ENCODE data around the gene SLC24A4.

Gene SLC24A4

GRCh38 chr14:92503756-92504491, 181.0 kb downstream of the SLC24A4 start:
- Histone ChIP-seq H3K9me3 (ENCODE audit: control insufficient read depth, insufficient read depth, low read length) (no peaks in the 10 kb centered on the region), H3K27me3 (ENCODE audit: control insufficient read depth, low read length) (peaks cover 4% of the 10 kb centered on the region), H4K20me1 (ENCODE audit: control insufficient read depth, insufficient read depth, low read depth, low read length) (no peaks in the 10 kb centered on the region), H3F3A (ENCODE audit: control insufficient read depth, insufficient read depth) (peaks cover 6% of the 10 kb centered on the region; the same call in 1 of the 2 replicates), H3K79me2 (ENCODE audit: control insufficient read depth, low read length) (no peaks in the 10 kb centered on the region), H3K4me2 (ENCODE audit: low read length) (no peak overlapping the region), H3K36me3 (ENCODE audit: control insufficient read depth, low read length) (no peaks in the 10 kb centered on the region), H3K4me1 (ENCODE audit: control insufficient read depth, low read length) (peaks cover 19% of the 10 kb centered on the region), H3K9me2 (replicated peaks; ENCODE audit: control insufficient read depth, low read length) (no peaks in the 10 kb centered on the region), H3K4me3 (ENCODE audit: low read length) (no peak overlapping the region), H3K27ac (ENCODE audit: low read depth, low read length) (no peak overlapping the region)
- no peak for TF ChIP-seq EZH2phosphoT487 (IDR thresholded peaks at IDR 0.05; ENCODE audit: borderline replicate concordance, low read length)
- TF ChIP-seq, protein P1, sequence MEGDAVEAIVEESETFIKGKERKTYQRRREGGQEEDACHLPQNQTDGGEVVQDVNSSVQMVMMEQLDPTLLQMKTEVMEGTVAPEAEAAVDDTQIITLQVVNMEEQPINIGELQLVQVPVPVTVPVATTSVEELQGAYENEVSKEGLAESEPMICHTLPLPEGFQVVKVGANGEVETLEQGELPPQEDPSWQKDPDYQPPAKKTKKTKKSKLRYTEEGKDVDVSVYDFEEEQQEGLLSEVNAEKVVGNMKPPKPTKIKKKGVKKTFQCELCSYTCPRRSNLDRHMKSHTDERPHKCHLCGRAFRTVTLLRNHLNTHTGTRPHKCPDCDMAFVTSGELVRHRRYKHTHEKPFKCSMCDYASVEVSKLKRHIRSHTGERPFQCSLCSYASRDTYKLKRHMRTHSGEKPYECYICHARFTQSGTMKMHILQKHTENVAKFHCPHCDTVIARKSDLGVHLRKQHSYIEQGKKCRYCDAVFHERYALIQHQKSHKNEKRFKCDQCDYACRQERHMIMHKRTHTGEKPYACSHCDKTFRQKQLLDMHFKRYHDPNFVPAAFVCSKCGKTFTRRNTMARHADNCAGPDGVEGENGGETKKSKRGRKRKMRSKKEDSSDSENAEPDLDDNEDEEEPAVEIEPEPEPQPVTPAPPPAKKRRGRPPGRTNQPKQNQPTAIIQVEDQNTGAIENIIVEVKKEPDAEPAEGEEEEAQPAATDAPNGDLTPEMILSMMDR (IDR thresholded peaks at IDR 0.05; ENCODE audit: low read depth, low read length, poor library complexity, severe bottlenecking): no peak

DNA sequence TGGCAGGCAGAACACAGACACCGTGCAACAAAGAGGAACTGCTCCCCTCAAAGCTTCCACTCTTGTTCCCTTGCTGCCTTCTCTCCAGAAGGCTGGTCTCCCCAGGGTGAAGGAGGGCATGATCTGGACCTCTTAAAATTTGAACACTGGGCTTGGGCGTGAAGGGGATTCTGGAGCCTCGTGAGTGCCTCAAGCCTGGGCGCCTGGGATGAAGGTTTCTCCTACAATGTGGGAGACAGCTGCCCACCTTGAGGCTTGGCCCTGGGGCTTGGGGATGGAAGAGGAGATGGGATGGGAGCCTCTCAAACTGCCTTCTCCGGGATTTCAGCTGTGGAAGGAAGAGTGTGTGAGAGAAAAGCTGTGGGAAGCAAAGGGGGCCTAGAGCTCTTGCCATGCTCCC, 182.9 kb downstream of the SLC24A4 start:
- H3F3A ChIP-seq (ENCODE audit: control insufficient read depth, insufficient read depth): peaks cover 6% of the 10 kb centered on the region; the same call in 1 of the 2 replicates
- no peaks in the 10 kb centered on the region for H3K9me2 ChIP-seq (replicated peaks; ENCODE audit: control insufficient read depth, low read length)
- peaks cover 11% of the 10 kb centered on the region for H3K27me3 ChIP-seq (ENCODE audit: control insufficient read depth, low read length)
- H3K4me1 ChIP-seq (ENCODE audit: control insufficient read depth, low read length): peaks cover 19% of the 10 kb centered on the region
- H3K36me3 ChIP-seq (ENCODE audit: control insufficient read depth, low read length): no peaks in the 10 kb centered on the region
- H4K20me1 ChIP-seq (ENCODE audit: control insufficient read depth, insufficient read depth, low read depth, low read length): no peaks in the 10 kb centered on the region
- H3K4me2 ChIP-seq (ENCODE audit: low read length): no peak overlapping the region
- H3K27ac ChIP-seq (ENCODE audit: low read depth, low read length): no peak overlapping the region
- H3K4me3 ChIP-seq (ENCODE audit: low read length): no peak overlapping the region
- H3K9me3 ChIP-seq (ENCODE audit: control insufficient read depth, insufficient read depth, low read length): no peaks in the 10 kb centered on the region
- H3K79me2 ChIP-seq (ENCODE audit: control insufficient read depth, low read length): no peaks in the 10 kb centered on the region
- TF ChIP-seq, protein P1 (IDR thresholded peaks at IDR 0.05; ENCODE audit: low read depth, low read length, poor library complexity, severe bottlenecking): no peak
- TF ChIP-seq EZH2phosphoT487 (IDR thresholded peaks at IDR 0.05; ENCODE audit: borderline replicate concordance, low read length): no peak

- H3K4me2 ChIP-seq (ENCODE audit: low read length): peak overlapping the region; percentile 39; the same call in 1 of the 2 replicates
- H3K27ac ChIP-seq (ENCODE audit: low read depth, low read length): no peak overlapping the region
- H3K9me2 ChIP-seq (replicated peaks; ENCODE audit: control insufficient read depth, low read length): no peaks in the 10 kb centered on the region
- peaks cover 6% of the 10 kb centered on the region; the same call in 1 of the 2 replicates for H3F3A ChIP-seq (ENCODE audit: control insufficient read depth, insufficient read depth)
- H3K79me2 ChIP-seq (ENCODE audit: control insufficient read depth, low read length): no peaks in the 10 kb centered on the region
- TF ChIP-seq, protein P1 (IDR thresholded peaks at IDR 0.05; ENCODE audit: low read depth, low read length, poor library complexity, severe bottlenecking): no peak
- no peak for TF ChIP-seq EZH2phosphoT487 (IDR thresholded peaks at IDR 0.05; ENCODE audit: borderline replicate concordance, low read length)
- no peaks in the 10 kb centered on the region for H3K36me3 ChIP-seq (ENCODE audit: control insufficient read depth, low read length)
- peaks cover 11% of the 10 kb centered on the region for H3K27me3 ChIP-seq (ENCODE audit: control insufficient read depth, low read length)
- H3K4me3 ChIP-seq (ENCODE audit: low read length): no peak overlapping the region
- peaks cover 19% of the 10 kb centered on the region for H3K4me1 ChIP-seq (ENCODE audit: control insufficient read depth, low read length)
- no peaks in the 10 kb centered on the region for H4K20me1 ChIP-seq (ENCODE audit: control insufficient read depth, insufficient read depth, low read depth, low read length)
- no peaks in the 10 kb centered on the region for H3K9me3 ChIP-seq (ENCODE audit: control insufficient read depth, insufficient read depth, low read length)
Observed at GRCh38 chr14:92506231-92506630, 183.3 kb downstream of the SLC24A4 start.
